ENCODE results near the gene SH3RF3.

SH3RF3 gene

DNA sequence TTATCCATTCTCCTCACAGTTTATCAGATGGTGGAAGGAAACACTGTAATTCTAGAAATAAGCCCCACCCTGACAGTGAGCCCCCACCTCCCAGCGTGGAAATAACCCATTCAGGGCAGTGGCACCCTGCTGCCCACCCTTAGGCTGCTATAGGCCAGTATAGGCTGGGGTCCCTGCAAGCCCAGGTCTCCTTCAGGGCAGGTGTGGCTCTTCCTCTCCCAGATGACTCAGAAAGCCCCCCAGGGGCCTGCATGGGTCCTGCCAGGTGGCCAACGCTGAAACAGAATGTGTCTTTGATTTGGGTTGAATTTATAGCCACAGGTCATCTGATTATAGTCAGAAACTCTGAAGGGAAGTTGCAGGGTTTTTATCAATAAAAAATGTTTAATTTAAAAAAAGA is 136.4 kb downstream of the SH3RF3 start:
- no peak for DNase-seq (ENCODE audit: low read depth)
- no peak overlapping the region for H3K4me3 ChIP-seq (ENCODE audit: low read depth, low read length)
- no peak for TF ChIP-seq MYC (IDR thresholded peaks at IDR 0.05; ENCODE audit: low read depth, low read length)
- TF ChIP-seq, protein P1, sequence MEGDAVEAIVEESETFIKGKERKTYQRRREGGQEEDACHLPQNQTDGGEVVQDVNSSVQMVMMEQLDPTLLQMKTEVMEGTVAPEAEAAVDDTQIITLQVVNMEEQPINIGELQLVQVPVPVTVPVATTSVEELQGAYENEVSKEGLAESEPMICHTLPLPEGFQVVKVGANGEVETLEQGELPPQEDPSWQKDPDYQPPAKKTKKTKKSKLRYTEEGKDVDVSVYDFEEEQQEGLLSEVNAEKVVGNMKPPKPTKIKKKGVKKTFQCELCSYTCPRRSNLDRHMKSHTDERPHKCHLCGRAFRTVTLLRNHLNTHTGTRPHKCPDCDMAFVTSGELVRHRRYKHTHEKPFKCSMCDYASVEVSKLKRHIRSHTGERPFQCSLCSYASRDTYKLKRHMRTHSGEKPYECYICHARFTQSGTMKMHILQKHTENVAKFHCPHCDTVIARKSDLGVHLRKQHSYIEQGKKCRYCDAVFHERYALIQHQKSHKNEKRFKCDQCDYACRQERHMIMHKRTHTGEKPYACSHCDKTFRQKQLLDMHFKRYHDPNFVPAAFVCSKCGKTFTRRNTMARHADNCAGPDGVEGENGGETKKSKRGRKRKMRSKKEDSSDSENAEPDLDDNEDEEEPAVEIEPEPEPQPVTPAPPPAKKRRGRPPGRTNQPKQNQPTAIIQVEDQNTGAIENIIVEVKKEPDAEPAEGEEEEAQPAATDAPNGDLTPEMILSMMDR (IDR thresholded peaks at IDR 0.05; ENCODE audit: low read depth, low read length), result no peak
- no peak for TF ChIP-seq POLR2A (IDR thresholded peaks at IDR 0.05; ENCODE audit: extremely low read depth, insufficient read length)
- TF ChIP-seq, protein P2, sequence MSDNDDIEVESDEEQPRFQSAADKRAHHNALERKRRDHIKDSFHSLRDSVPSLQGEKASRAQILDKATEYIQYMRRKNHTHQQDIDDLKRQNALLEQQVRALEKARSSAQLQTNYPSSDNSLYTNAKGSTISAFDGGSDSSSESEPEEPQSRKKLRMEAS (IDR thresholded peaks at IDR 0.05; ENCODE audit: low read depth, low read length), result no peak

DNA sequence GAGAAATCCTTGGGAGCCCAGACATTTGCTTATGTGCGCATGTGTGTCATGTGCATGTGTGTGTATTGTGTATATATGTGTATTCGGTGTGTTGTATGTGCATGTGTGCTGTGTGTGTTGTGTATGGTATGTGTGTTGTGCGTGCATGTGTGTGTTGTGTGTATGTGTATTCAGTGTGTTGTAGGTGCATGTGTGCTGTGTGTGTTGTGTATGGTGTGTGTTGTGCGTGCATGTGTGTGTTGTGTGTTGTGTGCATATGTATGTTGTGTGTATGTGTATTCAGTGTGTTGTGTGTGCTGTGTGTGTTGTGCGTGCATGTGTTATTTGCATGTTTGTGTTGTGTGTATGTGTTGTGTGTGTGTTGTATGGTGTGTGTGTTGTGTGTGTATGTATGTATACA is 136.9 kb downstream of the SH3RF3 start:
- H3K4me3 ChIP-seq (ENCODE audit: low read depth, low read length), result no peak overlapping the region
- TF ChIP-seq POLR2A (IDR thresholded peaks at IDR 0.05; ENCODE audit: extremely low read depth, insufficient read length) (no peak), MYC (IDR thresholded peaks at IDR 0.05; ENCODE audit: low read depth, low read length) (no peak)
- TF ChIP-seq, protein P1 (IDR thresholded peaks at IDR 0.05; ENCODE audit: low read depth, low read length), result no peak
- TF ChIP-seq, protein P2 (IDR thresholded peaks at IDR 0.05; ENCODE audit: low read depth, low read length), result no peak
- no peak for DNase-seq (ENCODE audit: low read depth)

DNA sequence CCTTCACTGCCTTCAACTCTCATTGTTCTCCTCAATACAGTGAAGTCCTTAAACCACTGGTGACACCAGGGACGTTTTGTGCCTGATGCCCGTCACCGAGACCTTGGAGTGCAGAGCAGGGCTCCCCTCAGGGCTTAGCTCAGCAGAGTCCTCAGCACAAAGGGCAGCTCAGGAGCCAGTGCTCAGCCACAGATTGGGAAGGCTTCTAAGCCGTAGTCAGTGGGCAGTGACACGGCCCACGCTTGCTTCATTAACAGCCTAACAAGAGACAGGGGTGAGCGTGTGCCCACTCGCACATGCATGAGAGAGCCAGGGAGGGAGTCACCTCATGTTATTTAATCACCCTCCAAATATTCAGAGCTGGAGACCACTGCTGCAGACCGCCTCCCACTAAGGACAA is 137.5 kb downstream of the SH3RF3 start:
- no peak for DNase-seq (ENCODE audit: low read depth)
- H3K4me3 ChIP-seq (ENCODE audit: low read depth, low read length), result no peak overlapping the region
- TF ChIP-seq, protein P1 (IDR thresholded peaks at IDR 0.05; ENCODE audit: low read depth, low read length), result no peak
- no peak for TF ChIP-seq POLR2A (IDR thresholded peaks at IDR 0.05; ENCODE audit: extremely low read depth, insufficient read length)
- TF ChIP-seq, protein P2 (IDR thresholded peaks at IDR 0.05; ENCODE audit: low read depth, low read length), result no peak
- TF ChIP-seq MYC (IDR thresholded peaks at IDR 0.05; ENCODE audit: low read depth, low read length), result no peak

DNA sequence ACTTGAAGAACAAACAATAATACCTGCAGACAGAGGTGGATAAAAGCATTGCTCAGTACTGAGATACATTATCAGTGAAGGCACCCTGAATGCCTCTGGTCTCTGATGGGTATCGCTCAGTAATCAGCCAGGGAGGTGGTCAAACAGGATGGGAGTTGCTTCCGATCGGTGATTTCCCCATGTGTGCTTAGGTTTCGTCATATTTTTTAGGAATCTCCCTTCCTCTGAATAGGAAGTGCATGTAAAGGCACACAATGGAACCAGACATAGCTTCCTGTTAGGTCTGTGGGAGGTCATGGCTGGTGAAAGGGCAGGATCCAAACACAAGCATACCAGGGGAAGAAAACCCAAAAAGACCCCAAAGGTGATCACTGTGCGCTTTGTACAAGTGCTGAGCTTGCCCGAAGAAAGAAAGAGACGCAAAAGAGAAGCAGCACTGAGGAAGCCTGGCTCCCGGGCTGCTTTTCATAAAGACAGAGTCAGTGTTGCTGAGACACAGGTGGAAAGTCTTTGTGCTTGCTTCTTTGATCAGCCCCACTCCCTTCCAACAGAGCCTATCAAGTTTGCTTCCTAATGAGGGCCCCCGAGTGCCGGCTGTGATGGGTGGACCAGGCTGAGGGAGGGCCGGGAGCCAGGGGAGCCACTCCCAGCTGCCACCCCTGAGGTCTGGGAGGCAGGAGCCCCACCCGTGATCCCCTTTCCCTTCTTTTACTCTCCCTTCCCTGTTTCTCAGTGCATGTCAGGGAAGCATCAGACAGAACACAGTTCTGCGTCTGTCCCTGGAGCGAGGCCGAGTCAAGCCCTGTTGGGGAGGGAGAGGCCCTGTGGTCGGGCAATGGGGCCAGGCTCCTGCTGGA is 138.2 kb downstream of the SH3RF3 start:
- DNase-seq (ENCODE audit: low read depth), result peak; percentile 68
- TF ChIP-seq, protein P1 (IDR thresholded peaks at IDR 0.05; ENCODE audit: low read depth, low read length), result no peak
- TF ChIP-seq MYC (IDR thresholded peaks at IDR 0.05; ENCODE audit: low read depth, low read length) (no peak), POLR2A (IDR thresholded peaks at IDR 0.05; ENCODE audit: extremely low read depth, insufficient read length) (no peak)
- TF ChIP-seq, protein P2 (IDR thresholded peaks at IDR 0.05; ENCODE audit: low read depth, low read length), result no peak
- no peak overlapping the region for H3K4me3 ChIP-seq (ENCODE audit: low read depth, low read length)

DNA sequence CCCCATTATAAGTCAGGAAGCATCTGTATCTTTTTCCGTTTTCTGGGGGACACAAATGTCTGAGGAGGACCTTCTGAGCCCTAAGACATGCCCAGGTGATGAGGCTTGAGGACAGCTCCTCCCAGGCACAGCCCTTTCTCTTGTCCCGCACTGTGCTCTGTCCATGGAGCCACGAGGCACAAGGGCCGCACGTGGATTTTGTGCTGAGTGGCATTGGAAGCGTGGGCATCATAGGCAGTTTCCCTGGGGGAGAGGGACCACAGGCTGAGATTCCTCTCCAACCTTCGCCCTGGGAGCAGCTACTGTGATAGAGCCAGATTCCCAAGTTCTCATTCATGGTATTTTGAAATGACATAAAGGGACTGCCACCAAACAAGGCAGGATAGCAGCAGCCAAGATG is 139.9 kb downstream of the SH3RF3 start:
- no peak for DNase-seq (ENCODE audit: low read depth)
- TF ChIP-seq MYC (IDR thresholded peaks at IDR 0.05; ENCODE audit: low read depth, low read length) (no peak), POLR2A (IDR thresholded peaks at IDR 0.05; ENCODE audit: extremely low read depth, insufficient read length) (no peak)
- TF ChIP-seq, protein P2 (IDR thresholded peaks at IDR 0.05; ENCODE audit: low read depth, low read length), result no peak
- TF ChIP-seq, protein P1 (IDR thresholded peaks at IDR 0.05; ENCODE audit: low read depth, low read length), result no peak
- H3K4me3 ChIP-seq (ENCODE audit: low read depth, low read length), result no peak overlapping the region

All from NB4 (cell line).